SW 1271 (cell line): ENCODE data around the gene CNTNAP2.
A peak's percentile ranks its signal among the peaks of the same experiment; 100 is the strongest.

Experiments used
- DNase-seq, 2 experiments: peaks; one replicate each; lab custom pipeline; 2025; lab: John Stamatoyannopoulos, UW

CNTNAP2 gene

GRCh38 chr7:147245274-147245673, 1128.7 kb downstream of the CNTNAP2 start:
- peak in 1 of 2 experiments; percentile 10 for DNase-seq

GRCh38 chr7:147249956-147250355, 1133.4 kb downstream of the CNTNAP2 start:
- DNase-seq, result no peak

- DNase-seq, result no peak
Observed at GRCh38 chr7:147251751-147252325, 1135.2 kb downstream of the CNTNAP2 start.

GRCh38 chr7:147261693-147262092, 1145.1 kb downstream of the CNTNAP2 start:
- DNase-seq, result no peak

GRCh38 chr7:147265528-147265927, 1148.9 kb downstream of the CNTNAP2 start:
- DNase-seq, result no peak

GRCh38 chr7:147276106-147276505, 1159.5 kb downstream of the CNTNAP2 start:
- no peak for DNase-seq

GRCh38 chr7:147276783-147277370, 1160.3 kb downstream of the CNTNAP2 start:
- no peak for DNase-seq

- no peak for DNase-seq
Observed at GRCh38 chr7:147279514-147279913, 1162.9 kb downstream of the CNTNAP2 start.

- DNase-seq, result no peak
Observed at GRCh38 chr7:147279964-147280374, 1163.4 kb downstream of the CNTNAP2 start.

- DNase-seq, result no peak
Observed at GRCh38 chr7:147282204-147282603, 1165.6 kb downstream of the CNTNAP2 start.

- DNase-seq, result no peak
Observed at GRCh38 chr7:147296201-147296600, 1179.6 kb downstream of the CNTNAP2 start.

GRCh38 chr7:147296986-147297385, 1180.4 kb downstream of the CNTNAP2 start:
- no peak for DNase-seq

- no peak for DNase-seq
Observed at GRCh38 chr7:147298611-147299043, 1182.0 kb downstream of the CNTNAP2 start.

GRCh38 chr7:147300293-147300692, 1183.7 kb downstream of the CNTNAP2 start:
- no peak for DNase-seq

GRCh38 chr7:147304376-147304775, 1187.8 kb downstream of the CNTNAP2 start:
- no peak for DNase-seq

GRCh38 chr7:147305827-147306226, 1189.2 kb downstream of the CNTNAP2 start:
- DNase-seq, result no peak

- DNase-seq, result no peak
Observed at GRCh38 chr7:147308539-147308938, 1191.9 kb downstream of the CNTNAP2 start.

- no peak for DNase-seq
Observed at GRCh38 chr7:147311336-147311735, 1194.7 kb downstream of the CNTNAP2 start.

GRCh38 chr7:147321504-147321903, 1204.9 kb downstream of the CNTNAP2 start:
- no peak for DNase-seq

GRCh38 chr7:147332988-147333387, 1216.4 kb downstream of the CNTNAP2 start:
- DNase-seq, result no peak

- no peak for DNase-seq
Observed at GRCh38 chr7:147363101-147363500, 1246.5 kb downstream of the CNTNAP2 start.

- DNase-seq, result no peak
Observed at GRCh38 chr7:147376192-147376591, 1259.6 kb downstream of the CNTNAP2 start.

GRCh38 chr7:147380926-147381325, 1264.3 kb downstream of the CNTNAP2 start:
- DNase-seq, result no peak

GRCh38 chr7:147394329-147394728, 1277.7 kb downstream of the CNTNAP2 start:
- DNase-seq, result no peak
